GM18951 (cell line): ENCODE results near the gene FXYD7.
"Not testable (repeated sequence)": the region's sequence is repeated elsewhere in the genome, so short reads cannot be mapped to it uniquely, and the experiment has no call there.

Experiments
- POLR2A ChIP-seq: IDR thresholded peaks from 4 replicates; pipeline ENCODE4 v1.6.1; 2011; ENCODE audit warnings: mild to moderate bottlenecking; ENCODE audit not compliant: insufficient read length, insufficient read depth; ENCODE audit errors: extremely low read depth
- in situ Hi-C: fragments of 300-500 bp; cut with MboI; formaldehyde crosslinking; loops from one replicate; pipeline ENCODE4 v1.12.0; 2022; ENCODE audit warnings: low sequenced_read_pairs, mixed read lengths, inconsistent platforms; ENCODE audit not compliant: unreplicated experiment

The FXYD7 gene

GRCh38 chr19:35143231-35143715 is at the start of gene FXYD7:
Gene FXYD7 (plus strand): TSS chr19:35143255. CDS start chr19:35143334, 79 bp downstream.
- TF ChIP-seq POLR2A: no peak
- in situ Hi-C loops: no loop called here

DNA sequence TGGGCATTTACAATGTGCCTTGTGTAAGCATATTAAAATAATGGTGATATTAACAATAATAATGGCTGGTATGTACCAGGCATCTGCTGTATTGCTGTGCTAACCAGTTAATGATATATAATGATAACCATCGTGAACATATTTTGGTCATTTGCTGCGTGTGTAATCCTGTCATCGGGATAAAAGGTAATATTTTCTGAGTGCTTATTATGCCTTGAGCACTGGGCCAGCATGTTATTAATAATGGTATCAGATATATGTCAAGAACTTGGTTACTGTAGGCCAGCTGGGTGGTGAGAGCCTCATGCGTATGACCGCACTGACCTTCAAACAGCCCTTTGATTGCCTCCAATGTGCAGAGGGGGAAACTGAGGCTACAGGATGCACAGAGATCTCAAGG is 49.6 kb upstream of the FXYD7 start:
- in situ Hi-C loops: no loop called here
- no peak for TF ChIP-seq POLR2A

GRCh38 chr19:35093941-35094647 is 49.0 kb upstream of the FXYD7 start:
- in situ Hi-C loops: no loop called here
- TF ChIP-seq POLR2A: no peak

GRCh38 chr19:35094656-35095055 is 48.4 kb upstream of the FXYD7 start:
- TF ChIP-seq POLR2A: no peak
- in situ Hi-C loops: no loop called here

DNA sequence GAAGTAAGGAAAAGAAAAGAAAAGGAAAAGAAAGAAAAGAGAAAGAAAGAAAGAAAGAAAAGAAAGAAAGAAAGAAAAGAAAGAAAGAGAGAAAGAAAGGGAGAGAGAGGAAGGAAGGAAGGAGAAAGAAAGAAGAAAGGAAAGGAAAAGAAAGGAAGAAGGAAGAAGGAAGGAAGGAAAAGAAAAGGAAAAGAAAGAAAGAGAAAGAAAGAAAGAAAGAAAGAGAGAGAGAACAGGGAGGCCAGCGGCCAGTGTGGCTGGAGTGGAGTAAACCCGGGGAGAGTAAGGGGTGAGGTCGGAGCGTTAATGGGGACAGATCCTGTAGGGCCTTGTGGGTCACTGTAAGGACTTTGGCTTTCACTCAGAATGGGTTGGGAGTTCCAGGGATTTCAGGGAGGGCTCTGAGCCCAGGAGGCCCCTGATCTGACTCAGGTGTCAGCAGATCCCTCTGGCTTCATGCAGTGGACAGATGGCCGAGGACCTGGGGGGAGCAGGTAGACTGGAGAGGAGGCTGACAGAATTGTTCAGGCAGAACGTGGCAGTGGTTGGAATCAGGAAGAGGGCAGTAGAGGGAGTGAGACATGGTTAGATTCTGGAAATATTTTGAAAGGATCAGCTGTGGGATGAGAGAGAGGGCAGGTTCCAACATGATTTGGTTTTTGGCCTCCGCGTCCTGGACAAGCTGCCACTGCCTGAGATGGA is 47.2 kb upstream of the FXYD7 start:
- no peak for TF ChIP-seq POLR2A
- in situ Hi-C loops: no loop called here

GRCh38 chr19:35098413-35099049 is 44.5 kb upstream of the FXYD7 start:
- no peak for TF ChIP-seq POLR2A
- in situ Hi-C loops: no loop called here

DNA sequence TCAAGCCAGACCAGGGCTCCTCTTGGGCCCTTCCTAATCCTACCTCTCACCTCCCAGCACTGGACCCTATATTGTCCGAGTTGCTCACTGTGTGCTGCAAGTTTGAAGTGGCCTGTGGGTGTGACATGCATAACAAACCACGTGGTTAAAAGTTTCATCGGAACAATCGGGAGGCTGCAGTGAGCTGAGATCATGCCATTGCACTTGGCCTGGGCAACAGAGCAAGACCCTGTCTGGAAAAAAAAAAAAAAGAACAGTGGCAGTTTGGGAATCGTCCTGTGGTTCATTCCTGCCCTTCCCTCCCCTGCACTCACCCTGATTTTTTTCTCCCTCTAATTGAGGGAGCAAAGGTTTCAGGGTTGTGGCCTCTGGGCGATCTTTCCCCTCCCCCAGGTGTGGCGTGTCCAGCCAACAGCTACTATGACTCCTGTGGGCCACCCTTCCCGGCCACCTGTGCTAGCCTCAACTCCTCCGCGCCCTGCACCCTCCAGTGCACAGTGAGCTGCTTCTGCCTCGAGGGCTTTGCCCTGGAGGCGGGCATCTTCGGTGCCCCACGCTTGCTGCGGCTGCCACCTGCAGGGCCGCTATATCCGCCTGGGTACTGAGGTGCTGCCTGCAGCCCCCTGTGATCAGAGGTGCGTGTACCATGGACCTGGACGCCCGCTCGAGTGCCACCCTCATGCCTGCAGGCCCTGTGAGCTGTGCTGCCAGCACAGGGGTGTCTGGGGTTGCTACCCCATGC is 43.7 kb upstream of the FXYD7 start:
- TF ChIP-seq POLR2A: no peak
- in situ Hi-C loops: no loop called here

- TF ChIP-seq POLR2A: no peak
Observed at GRCh38 chr19:35099897-35100275, 43.2 kb upstream of the FXYD7 start.

DNA sequence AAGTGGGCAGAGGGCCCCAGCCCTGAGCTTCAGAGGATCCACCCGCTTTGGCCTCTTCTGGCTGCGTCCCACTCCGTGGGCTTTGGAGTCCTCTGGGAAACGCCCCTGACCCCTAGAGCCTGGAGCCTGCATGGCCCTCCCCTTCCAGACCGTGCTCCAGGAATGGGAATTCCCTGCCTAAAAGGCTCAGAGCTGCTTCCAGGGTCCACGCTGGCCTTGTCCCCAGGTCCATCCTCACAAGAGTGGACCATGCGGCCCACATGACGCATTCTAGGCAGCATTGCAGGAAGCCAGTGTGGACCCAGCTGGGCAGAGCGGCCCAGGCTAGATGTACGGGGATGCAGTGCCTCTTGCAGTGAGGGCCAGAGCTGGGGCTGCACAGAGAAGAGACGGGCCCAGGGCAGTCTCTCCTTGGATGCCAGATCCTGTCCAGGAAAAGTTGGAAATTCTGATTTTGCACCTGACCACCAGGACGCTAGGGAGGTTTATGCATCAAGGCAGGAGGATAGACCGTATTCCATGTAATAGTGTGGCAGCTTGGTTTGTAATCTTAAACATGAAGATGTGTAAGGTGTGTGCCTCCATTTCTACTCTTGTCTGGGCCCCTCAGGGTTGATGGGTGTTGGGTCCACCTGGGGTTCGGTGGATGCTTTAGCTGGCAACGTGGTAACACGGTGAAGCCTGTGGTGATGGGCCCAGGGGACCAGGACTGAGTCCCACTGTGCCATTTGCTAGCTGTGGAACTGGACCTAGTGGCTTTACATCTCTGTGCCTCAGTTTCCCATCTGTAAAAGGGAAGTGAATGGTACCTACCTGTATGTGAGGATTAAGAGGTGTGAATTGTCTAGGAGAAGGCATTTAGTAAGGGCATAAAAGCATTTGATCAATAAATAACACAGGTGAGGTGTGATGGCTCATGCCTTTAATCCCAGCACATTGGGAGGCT is 42.2 kb upstream of the FXYD7 start:
- in situ Hi-C loops: no loop called here
- TF ChIP-seq POLR2A: no peak

More at GRCh38 chr19:35099897-35100275, 43.2 kb upstream of the FXYD7 start:
- in situ Hi-C loops: no loop called here

GRCh38 chr19:35101949-35102348 is 41.1 kb upstream of the FXYD7 start:
- in situ Hi-C loops: not testable (repeated sequence)

GRCh38 chr19:35103614-35104013 is 39.4 kb upstream of the FXYD7 start:
- in situ Hi-C loops: not testable (repeated sequence)

DNA sequence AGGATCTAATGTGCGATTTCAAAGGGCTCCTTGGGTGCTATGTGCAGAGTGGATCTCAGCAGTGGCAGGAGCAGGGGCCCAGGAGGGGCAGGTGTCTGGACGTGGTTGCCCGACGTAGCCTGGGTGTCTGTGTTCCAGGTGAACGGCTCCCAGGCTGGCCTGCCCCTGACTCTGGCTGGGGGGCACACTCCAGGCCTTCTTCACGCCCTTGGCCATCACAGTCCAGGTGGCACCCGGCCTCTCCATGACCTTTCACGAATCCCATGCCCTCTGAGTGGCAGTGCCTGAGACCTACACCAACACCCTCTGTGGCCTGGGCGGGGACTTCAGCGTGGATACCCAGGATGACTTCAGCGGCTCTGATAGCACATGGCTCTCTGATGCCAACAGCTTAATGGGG is 38.7 kb upstream of the FXYD7 start:
- no peak for TF ChIP-seq POLR2A
- in situ Hi-C loops: no loop called here
